ENCODE data around the gene KCNJ5.

- TF ChIP-seq PPARA (CRISPR knock-in tag; IDR thresholded peaks at IDR 0.05; ENCODE audit: borderline replicate concordance) = no peak
- TF ChIP-seq, protein P1, sequence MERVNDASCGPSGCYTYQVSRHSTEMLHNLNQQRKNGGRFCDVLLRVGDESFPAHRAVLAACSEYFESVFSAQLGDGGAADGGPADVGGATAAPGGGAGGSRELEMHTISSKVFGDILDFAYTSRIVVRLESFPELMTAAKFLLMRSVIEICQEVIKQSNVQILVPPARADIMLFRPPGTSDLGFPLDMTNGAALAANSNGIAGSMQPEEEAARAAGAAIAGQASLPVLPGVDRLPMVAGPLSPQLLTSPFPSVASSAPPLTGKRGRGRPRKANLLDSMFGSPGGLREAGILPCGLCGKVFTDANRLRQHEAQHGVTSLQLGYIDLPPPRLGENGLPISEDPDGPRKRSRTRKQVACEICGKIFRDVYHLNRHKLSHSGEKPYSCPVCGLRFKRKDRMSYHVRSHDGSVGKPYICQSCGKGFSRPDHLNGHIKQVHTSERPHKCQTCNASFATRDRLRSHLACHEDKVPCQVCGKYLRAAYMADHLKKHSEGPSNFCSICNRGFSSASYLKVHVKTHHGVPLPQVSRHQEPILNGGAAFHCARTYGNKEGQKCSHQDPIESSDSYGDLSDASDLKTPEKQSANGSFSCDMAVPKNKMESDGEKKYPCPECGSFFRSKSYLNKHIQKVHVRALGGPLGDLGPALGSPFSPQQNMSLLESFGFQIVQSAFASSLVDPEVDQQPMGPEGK (CRISPR knock-in tag; IDR thresholded peaks at IDR 0.05; ENCODE audit: borderline replicate concordance) = no peak
- TF ChIP-seq ZC3H10 (CRISPR knock-in tag; IDR thresholded peaks at IDR 0.05) = no peak
- TF ChIP-seq TCF4 (CRISPR knock-in tag; IDR thresholded peaks at IDR 0.05; ENCODE audit: borderline replicate concordance) = no peak
- TF ChIP-seq, protein P2, sequence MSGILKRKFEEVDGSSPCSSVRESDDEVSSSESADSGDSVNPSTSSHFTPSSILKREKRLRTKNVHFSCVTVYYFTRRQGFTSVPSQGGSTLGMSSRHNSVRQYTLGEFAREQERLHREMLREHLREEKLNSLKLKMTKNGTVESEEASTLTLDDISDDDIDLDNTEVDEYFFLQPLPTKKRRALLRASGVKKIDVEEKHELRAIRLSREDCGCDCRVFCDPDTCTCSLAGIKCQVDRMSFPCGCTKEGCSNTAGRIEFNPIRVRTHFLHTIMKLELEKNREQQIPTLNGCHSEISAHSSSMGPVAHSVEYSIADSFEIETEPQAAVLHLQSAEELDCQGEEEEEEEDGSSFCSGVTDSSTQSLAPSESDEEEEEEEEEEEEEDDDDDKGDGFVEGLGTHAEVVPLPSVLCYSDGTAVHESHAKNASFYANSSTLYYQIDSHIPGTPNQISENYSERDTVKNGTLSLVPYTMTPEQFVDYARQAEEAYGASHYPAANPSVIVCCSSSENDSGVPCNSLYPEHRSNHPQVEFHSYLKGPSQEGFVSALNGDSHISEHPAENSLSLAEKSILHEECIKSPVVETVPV (CRISPR knock-in tag; IDR thresholded peaks at IDR 0.05) = no peak
- TF ChIP-seq SNAI2 (CRISPR knock-in tag; IDR thresholded peaks at IDR 0.05) = no peak
- no peak for TF ChIP-seq ISL1 (CRISPR knock-in tag; IDR thresholded peaks at IDR 0.05)
- no peak for TF ChIP-seq CREB5 (CRISPR knock-in tag; IDR thresholded peaks at IDR 0.05; ENCODE audit: low read depth)
- no peak for TF ChIP-seq ESRRG (CRISPR knock-in tag; IDR thresholded peaks at IDR 0.05)
- TF ChIP-seq ZFP3 (CRISPR knock-in tag; IDR thresholded peaks at IDR 0.05) = no peak
- TF ChIP-seq OSR1 (CRISPR knock-in tag; IDR thresholded peaks at IDR 0.05) = no peak
- no peak for TF ChIP-seq ZNF8 (CRISPR knock-in tag; IDR thresholded peaks at IDR 0.05)
- TF ChIP-seq POU6F1 (CRISPR knock-in tag; IDR thresholded peaks at IDR 0.05; ENCODE audit: borderline replicate concordance, low read depth) = no peak
Observed at GRCh38 chr11:128941110-128941509, 50.0 kb downstream of the KCNJ5 start.
